Uterus (tissue), 2 donors: Measurements from ENCODE around the gene VAT1.

Source experiments
- CTCF ChIP-seq, 4 experiments: fragments of 200-600 bp in 2 of 4; fragments of 450-650 bp in 2 of 4; sonication (generic) in 2 of 4; IDR thresholded peaks; one replicate each; pipeline ENCODE4 v1.5.1; 2016 to 2019; ENCODE audit warnings: antibody characterized with exemption in 4 of 4, mild to moderate bottlenecking in 2 of 4, moderate library complexity in 1 of 4
- POLR2A ChIP-seq, 2 donors: fragments of 450-650 bp; IDR thresholded peaks; one replicate each; pipeline ENCODE4 v1.6.1; 2016; ENCODE audit warnings: antibody characterized with exemption in 2 of 2, mild to moderate bottlenecking in 1 of 2, moderate library complexity in 1 of 2

GRCh38 chr17:43042025-43042628 is 19.9 kb upstream of the VAT1 start:
- TF ChIP-seq POLR2A (IDR thresholded peaks at IDR 0.05) = no peak
- no peak for TF ChIP-seq CTCF (IDR thresholded peaks at IDR 0.05)
